ENCODE data around the gene UNC5B. TPM values are rescaled to one million over a fixed set of nuclear protein-coding genes. Genes with fewer than 3 reads are reported as not detected.

UNC5B gene
- total RNA-seq, 1 donor from 2014 or later: 13.1 TPM

GRCh38 chr10:71287456-71287855 lies 75.1 kb downstream of the UNC5B start:
- Mint-ChIP-seq H3K4me1 (ENCODE audit: unreplicated experiment) (no peaks in the 10 kb centered on the region), H3K27me3 (ENCODE audit: unreplicated experiment) (no peaks in the 10 kb centered on the region), H3K4me3 (ENCODE audit: unreplicated experiment) (no peak overlapping the region), H3K9me3 (ENCODE audit: unreplicated experiment) (no peaks in the 10 kb centered on the region), H3K27ac (ENCODE audit: unreplicated experiment) (no peak overlapping the region), H3K36me3 (ENCODE audit: unreplicated experiment) (peaks cover 3% of the 10 kb centered on the region)
- DNase-seq (ENCODE audit: extremely low spot score, unreplicated experiment): no peak
- TF ChIP-seq CTCF (IDR thresholded peaks at IDR 0.05): no peak

GRCh38 chr10:71288461-71288860 lies 76.1 kb downstream of the UNC5B start:
- H3K27ac Mint-ChIP-seq (ENCODE audit: unreplicated experiment): no peak overlapping the region
- no peak overlapping the region for H3K4me3 Mint-ChIP-seq (ENCODE audit: unreplicated experiment)
- no peaks in the 10 kb centered on the region for H3K27me3 Mint-ChIP-seq (ENCODE audit: unreplicated experiment)
- no peak for TF ChIP-seq CTCF (IDR thresholded peaks at IDR 0.05)
- DNase-seq (ENCODE audit: extremely low spot score, unreplicated experiment): no peak
- no peaks in the 10 kb centered on the region for H3K4me1 Mint-ChIP-seq (ENCODE audit: unreplicated experiment)
- H3K9me3 Mint-ChIP-seq (ENCODE audit: unreplicated experiment): no peaks in the 10 kb centered on the region
- H3K36me3 Mint-ChIP-seq (ENCODE audit: unreplicated experiment): peaks cover 4% of the 10 kb centered on the region

GRCh38 chr10:71289421-71290130 lies 77.2 kb downstream of the UNC5B start:
- H3K27ac Mint-ChIP-seq (ENCODE audit: unreplicated experiment): no peak overlapping the region
- no peak for TF ChIP-seq CTCF (IDR thresholded peaks at IDR 0.05)
- H3K27me3 Mint-ChIP-seq (ENCODE audit: unreplicated experiment): no peaks in the 10 kb centered on the region
- no peak overlapping the region for H3K4me3 Mint-ChIP-seq (ENCODE audit: unreplicated experiment)
- H3K36me3 Mint-ChIP-seq (ENCODE audit: unreplicated experiment): peaks cover 9% of the 10 kb centered on the region
- H3K9me3 Mint-ChIP-seq (ENCODE audit: unreplicated experiment): no peaks in the 10 kb centered on the region
- DNase-seq (ENCODE audit: extremely low spot score, unreplicated experiment): no peak
- H3K4me1 Mint-ChIP-seq (ENCODE audit: unreplicated experiment): no peaks in the 10 kb centered on the region

GRCh38 chr10:71290331-71290730 lies 78.0 kb downstream of the UNC5B start:
- peaks cover 9% of the 10 kb centered on the region for H3K36me3 Mint-ChIP-seq (ENCODE audit: unreplicated experiment)
- no peaks in the 10 kb centered on the region for H3K4me1 Mint-ChIP-seq (ENCODE audit: unreplicated experiment)
- no peak for TF ChIP-seq CTCF (IDR thresholded peaks at IDR 0.05)

GRCh38 chr10:71290806-71291527 lies 78.6 kb downstream of the UNC5B start:
- no peak for DNase-seq (ENCODE audit: extremely low spot score, unreplicated experiment)
- H3K27ac Mint-ChIP-seq (ENCODE audit: unreplicated experiment): no peak overlapping the region
- H3K9me3 Mint-ChIP-seq (ENCODE audit: unreplicated experiment): no peaks in the 10 kb centered on the region
- H3K4me3 Mint-ChIP-seq (ENCODE audit: unreplicated experiment): no peak overlapping the region
- H3K36me3 Mint-ChIP-seq (ENCODE audit: unreplicated experiment): peaks cover 9% of the 10 kb centered on the region
- no peak for TF ChIP-seq CTCF (IDR thresholded peaks at IDR 0.05)
- no peaks in the 10 kb centered on the region for H3K27me3 Mint-ChIP-seq (ENCODE audit: unreplicated experiment)
- H3K4me1 Mint-ChIP-seq (ENCODE audit: unreplicated experiment): no peaks in the 10 kb centered on the region

More at GRCh38 chr10:71290331-71290730, 78.0 kb downstream of the UNC5B start:
- no peak for DNase-seq (ENCODE audit: extremely low spot score, unreplicated experiment)
- no peak overlapping the region for H3K27ac Mint-ChIP-seq (ENCODE audit: unreplicated experiment)
- H3K4me3 Mint-ChIP-seq (ENCODE audit: unreplicated experiment): no peak overlapping the region
- H3K27me3 Mint-ChIP-seq (ENCODE audit: unreplicated experiment): no peaks in the 10 kb centered on the region
- H3K9me3 Mint-ChIP-seq (ENCODE audit: unreplicated experiment): no peaks in the 10 kb centered on the region
